ENCODE measurements around the gene DHX9.

- TF ChIP-seq, protein P1, sequence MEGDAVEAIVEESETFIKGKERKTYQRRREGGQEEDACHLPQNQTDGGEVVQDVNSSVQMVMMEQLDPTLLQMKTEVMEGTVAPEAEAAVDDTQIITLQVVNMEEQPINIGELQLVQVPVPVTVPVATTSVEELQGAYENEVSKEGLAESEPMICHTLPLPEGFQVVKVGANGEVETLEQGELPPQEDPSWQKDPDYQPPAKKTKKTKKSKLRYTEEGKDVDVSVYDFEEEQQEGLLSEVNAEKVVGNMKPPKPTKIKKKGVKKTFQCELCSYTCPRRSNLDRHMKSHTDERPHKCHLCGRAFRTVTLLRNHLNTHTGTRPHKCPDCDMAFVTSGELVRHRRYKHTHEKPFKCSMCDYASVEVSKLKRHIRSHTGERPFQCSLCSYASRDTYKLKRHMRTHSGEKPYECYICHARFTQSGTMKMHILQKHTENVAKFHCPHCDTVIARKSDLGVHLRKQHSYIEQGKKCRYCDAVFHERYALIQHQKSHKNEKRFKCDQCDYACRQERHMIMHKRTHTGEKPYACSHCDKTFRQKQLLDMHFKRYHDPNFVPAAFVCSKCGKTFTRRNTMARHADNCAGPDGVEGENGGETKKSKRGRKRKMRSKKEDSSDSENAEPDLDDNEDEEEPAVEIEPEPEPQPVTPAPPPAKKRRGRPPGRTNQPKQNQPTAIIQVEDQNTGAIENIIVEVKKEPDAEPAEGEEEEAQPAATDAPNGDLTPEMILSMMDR (IDR thresholded peaks at IDR 0.05; ENCODE audit: borderline replicate concordance, extremely low read depth, low read length, poor library complexity, severe bottlenecking), result no peak
- TF ChIP-seq EZH2 (IDR thresholded peaks at IDR 0.05; ENCODE audit: borderline replicate concordance, low read depth, low read length, severe bottlenecking), result no peak
Measured at GRCh38 chr1:182795563-182796228, 43.5 kb upstream of the DHX9 start.

Data from DND-41 (cell line).